ENCODE results near the gene CACTIN.

CACTIN gene

GRCh38 chr19:3565139-3565538 is 61.5 kb downstream of the CACTIN start:
- ChIA-PET POLR2A (no interaction called here), CTCF (interaction anchor here (0.9 kb wide), 2 partner anchors 21 to 26 kb away, joined by 3 to 4 read pairs; no protein-coding TSS in a partner anchor)
- DNase-seq (ENCODE audit: extremely low spot score): no peak
- no peak for TF ChIP-seq CTCF (IDR thresholded peaks at IDR 0.05; ENCODE audit: control extremely low read depth, extremely low read depth, low read depth, missing control alignments)

- ChIA-PET POLR2A (no interaction called here), CTCF (interaction anchor here (1.3 kb wide), 1 partner anchor 19 kb away, joined by 5 read pairs; no protein-coding TSS in a partner anchor)
- TF ChIP-seq CTCF (IDR thresholded peaks at IDR 0.05; ENCODE audit: control extremely low read depth, extremely low read depth, low read depth, missing control alignments): no peak
- DNase-seq (ENCODE audit: extremely low spot score): no peak
These were observed 62.7 kb downstream of the CACTIN start for GRCh38 chr19:3563709-3564524.
